Liver (tissue), 9 donors: ENCODE results near the gene TRAPPC5. TPM values are rescaled to one million over a fixed set of nuclear protein-coding genes. Genes with fewer than 3 reads are reported as not detected.

ENCODE experiments used
- DNase-seq: peaks from one replicate; pipeline ENCODE4 v3.0.0-alpha.2; 2017; ENCODE audit warnings: low spot score
- H3K27ac ChIP-seq, 2 donors: one replicate each; pipeline ENCODE4 v1.7.0; 2013; ENCODE audit warnings: inconsistent platforms in 2 of 2, low read length in 2 of 2, control low read depth in 1 of 2, low read depth in 1 of 2, mild to moderate bottlenecking in 1 of 2
- H3K27me3 ChIP-seq, 4 donors: one replicate each; pipeline versions ENCODE4 v1.6.1 to v1.7.0; 2013; ENCODE audit warnings: low read length in 3 of 4, inconsistent platforms in 1 of 4, mild to moderate bottlenecking in 1 of 4, moderate library complexity in 1 of 4; ENCODE audit not compliant: control insufficient read depth in 4 of 4, insufficient read depth in 4 of 4
- H3K36me3 ChIP-seq, 4 donors: one replicate each; pipeline versions ENCODE4 v1.6.1 to v1.7.0; 2013; ENCODE audit warnings: low read length in 3 of 4, mild to moderate bottlenecking in 3 of 4, low read depth in 1 of 4, moderate library complexity in 1 of 4; ENCODE audit not compliant: control insufficient read depth in 4 of 4, insufficient read depth in 3 of 4
- H3K4me1 ChIP-seq, 4 donors: one replicate each; pipeline versions ENCODE4 v1.6.1 to v1.7.0; 2013; ENCODE audit warnings: low read length in 3 of 4, mild to moderate bottlenecking in 3 of 4, moderate library complexity in 1 of 4; ENCODE audit not compliant: control insufficient read depth in 4 of 4, insufficient read depth in 4 of 4
- H3K4me3 ChIP-seq, 3 donors: one replicate each; pipeline versions ENCODE4 v1.6.1 to v1.7.0; 2013; ENCODE audit warnings: low read length in 3 of 3, control low read depth in 1 of 3, low read depth in 1 of 3, mild to moderate bottlenecking in 1 of 3
- H3K9ac ChIP-seq, 2 donors: one replicate each; pipeline ENCODE4 v1.7.0; 2013; ENCODE audit warnings: low read length in 2 of 2, mild to moderate bottlenecking in 2 of 2, moderate library complexity in 2 of 2, control low read depth in 1 of 2, low read depth in 1 of 2
- H3K9me3 ChIP-seq, 4 donors: one replicate each; pipeline versions ENCODE4 v1.6.1 to v1.7.0; 2013; ENCODE audit warnings: low read length in 3 of 4; ENCODE audit not compliant: control insufficient read depth in 4 of 4
- ATF3 ChIP-seq: IDR thresholded peaks from 2 replicates; pipeline ENCODE4 v1.6.1; 2016; ENCODE audit warnings: antibody characterized with exemption
- CTCF ChIP-seq: fragments of 150-350 bp; IDR thresholded peaks from 2 replicates; pipeline ENCODE4 v1.5.1; 2017; ENCODE audit warnings: improper control_type of control experiment, low read depth, low read length; ENCODE audit not compliant: missing input control
- FOXA1 ChIP-seq: IDR thresholded peaks from 2 replicates; pipeline ENCODE4 v1.6.1; 2016; ENCODE audit warnings: antibody characterized with exemption
- FOXA2 ChIP-seq: IDR thresholded peaks from 2 replicates; pipeline ENCODE4 v1.6.1; 2016; ENCODE audit warnings: antibody characterized with exemption
- GABPA ChIP-seq, 2 donors: IDR thresholded peaks in 1 of 2; conservative IDR thresholded peaks in 1 of 2; 2 replicates each; pipeline ENCODE4 v1.6.1; 2016; ENCODE audit warnings: antibody characterized with exemption in 2 of 2, mild to moderate bottlenecking in 1 of 2, moderate library complexity in 1 of 2
- HNF4A ChIP-seq, 2 donors: conservative IDR thresholded peaks; 2 replicates each; pipeline ENCODE4 v1.6.1; 2016; ENCODE audit warnings: antibody characterized with exemption in 2 of 2, mild to moderate bottlenecking in 2 of 2
- JUND ChIP-seq, 2 donors: IDR thresholded peaks; 2 replicates each; pipeline ENCODE4 v1.6.1; 2016; ENCODE audit warnings: antibody characterized with exemption in 2 of 2
- MAX ChIP-seq: IDR thresholded peaks from 2 replicates; pipeline ENCODE4 v1.6.1; 2016; ENCODE audit warnings: antibody characterized with exemption
- NR2F2 ChIP-seq: IDR thresholded peaks from 2 replicates; pipeline ENCODE4 v1.6.1; 2016; ENCODE audit warnings: antibody characterized with exemption
- RAD21 ChIP-seq, 2 donors: IDR thresholded peaks; 2 replicates each; pipeline ENCODE4 v1.6.1; 2016; ENCODE audit warnings: antibody characterized with exemption in 2 of 2, mild to moderate bottlenecking in 2 of 2
- REST ChIP-seq: IDR thresholded peaks from 2 replicates; pipeline ENCODE4 v1.6.1; 2016; ENCODE audit warnings: antibody characterized with exemption, mild to moderate bottlenecking
- SP1 ChIP-seq: IDR thresholded peaks from 2 replicates; pipeline ENCODE4 v1.6.1; 2018; ENCODE audit warnings: antibody characterized with exemption, mild to moderate bottlenecking
- TAF1 ChIP-seq: conservative IDR thresholded peaks from 2 replicates; pipeline ENCODE4 v1.6.1; 2016; ENCODE audit warnings: antibody characterized with exemption, mild to moderate bottlenecking
- YY1 ChIP-seq: IDR thresholded peaks from 2 replicates; pipeline ENCODE4 v1.6.1; 2016; ENCODE audit warnings: antibody characterized with exemption, mild to moderate bottlenecking
- WGBS: extraction: QIAGEN DNeasy Blood & Tissue Kit; methylation state at CpG from one replicate; pipeline ENCODE4 v1.1.7; 2013; 5-methylcytosine and 5-hydroxymethylcytosine counted together
- polyA plus RNA-seq, 2 donors: library from polyadenylated mRNA; stranded (reverse) in 1 of 2; unstranded in 1 of 2; fragments of 200-250 nt in 1 of 2; fragments of >200 nt in 1 of 2; fragmentation: Nextera tagmentation in 1 of 2; extraction: Ambion mirVana in 1 of 2; gene quantifications; one replicate each; pipeline versions ENCODE4 v1.2.1 to v1.2.3, GENCODE V29; 2013 to 2015
- total RNA-seq, 2 donors: library from RNA; depleted of rRNA; stranded (reverse); fragments of >200 nt; gene quantifications; one replicate each; pipeline ENCODE4 v1.2.3, GENCODE V29; 2014
- donor health status: healthy.
- donor health status: healthy.
- donor health status: healthy.
- donor health status: healthy.
- donor health status: healthy.

The TRAPPC5 gene
- total and polyA plus RNA-seq, 4 donors = 22.5 to 130 (median 55.2) TPM

- no peaks in the 10 kb centered on the region for H3K27me3 ChIP-seq
- no peak for DNase-seq
- peaks cover 0 to 5% (median 3%) of the 10 kb centered on the region in 4 donors for H3K4me1 ChIP-seq
- no peak overlapping the region for H3K27ac ChIP-seq
- WGBS = 79% methylated on average over 8 of the region's 8 CpGs
- H3K4me3 ChIP-seq = no peak overlapping the region
- no peak for TF ChIP-seq JUND (IDR thresholded peaks at IDR 0.05)
- TF ChIP-seq MAX = no peak
- no peak for TF ChIP-seq RAD21 (IDR thresholded peaks at IDR 0.05)
- no peak for TF ChIP-seq TAF1
- TF ChIP-seq ATF3 = no peak
- no peak for TF ChIP-seq NR2F2
- no peak for TF ChIP-seq HNF4A (conservative IDR thresholded peaks at IDR 0.05)
- TF ChIP-seq FOXA1 = no peak
- TF ChIP-seq CTCF = no peak
- TF ChIP-seq FOXA2 = no peak
- no peak for TF ChIP-seq SP1
- TF ChIP-seq REST = no peak
- TF ChIP-seq YY1 = no peak
- H3K9ac ChIP-seq = no peak overlapping the region
- no peaks in the 10 kb centered on the region for H3K9me3 ChIP-seq
- H3K36me3 ChIP-seq = no peaks in the 10 kb centered on the region
Observed at GRCh38 chr19:7655581-7655980, 25.1 kb upstream of the TRAPPC5 start.

- H3K27ac ChIP-seq = peak overlapping the region; percentile 41 to 67
- no peaks in the 10 kb centered on the region for H3K27me3 ChIP-seq
- no peaks in the 10 kb centered on the region for H3K9me3 ChIP-seq
- TF ChIP-seq NR2F2 (no peak), GABPA (IDR thresholded peaks at IDR 0.05 in 1 of 2, conservative IDR thresholded peaks at IDR 0.05 in 1 of 2) (no peak)
- H3K4me1 ChIP-seq = peaks cover 0 to 3% (median 2%) of the 10 kb centered on the region in 4 donors
- H3K4me3 ChIP-seq = no peak overlapping the region
- DNase-seq = no peak
- no peaks in the 10 kb centered on the region for H3K36me3 ChIP-seq
- H3K9ac ChIP-seq = no peak overlapping the region
- 40% methylated on average over 14 of the region's 14 CpGs for WGBS
Observed at GRCh38 chr19:7657131-7657751, 23.4 kb upstream of the TRAPPC5 start.
